Loucy (cell line): ENCODE results near the gene CEACAM5.

Source experiments
- EZH2phosphoT487 ChIP-seq: fragments of 200-600 bp; IDR thresholded peaks from 2 replicates; pipeline ENCODE4 v1.6.1; 2018; ENCODE audit warnings: antibody characterized with exemption, mild to moderate bottlenecking, moderate library complexity, borderline replicate concordance
- TF ChIP-seq, protein P1 (sequence below): fragments of 200-600 bp; sonication (generic); conservative IDR thresholded peaks from 2 replicates; pipeline ENCODE4 v1.5.1; 2014; ENCODE audit warnings: mild to moderate bottlenecking, antibody characterized with exemption, low read length

DNA sequence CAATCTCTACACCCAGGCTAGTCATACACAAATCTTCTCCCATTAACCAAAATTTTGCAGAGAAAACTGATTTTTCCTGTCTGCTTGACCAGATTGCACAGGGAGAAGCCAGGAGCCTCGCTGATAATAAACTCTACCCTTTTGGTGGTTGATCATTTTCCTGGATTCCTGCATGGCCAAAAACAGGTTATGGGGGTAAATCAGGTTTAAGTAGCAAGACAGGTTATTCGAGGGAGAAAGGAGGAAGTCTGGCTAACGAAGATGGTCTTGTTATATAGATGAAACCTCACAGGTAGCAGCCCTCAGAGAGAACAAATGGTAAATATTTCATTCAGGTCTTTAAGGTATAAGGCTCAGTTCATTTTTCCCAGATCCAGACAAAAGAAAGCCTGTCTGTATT is 30.9 kb downstream of the CEACAM5 start:
- TF ChIP-seq, protein P1, sequence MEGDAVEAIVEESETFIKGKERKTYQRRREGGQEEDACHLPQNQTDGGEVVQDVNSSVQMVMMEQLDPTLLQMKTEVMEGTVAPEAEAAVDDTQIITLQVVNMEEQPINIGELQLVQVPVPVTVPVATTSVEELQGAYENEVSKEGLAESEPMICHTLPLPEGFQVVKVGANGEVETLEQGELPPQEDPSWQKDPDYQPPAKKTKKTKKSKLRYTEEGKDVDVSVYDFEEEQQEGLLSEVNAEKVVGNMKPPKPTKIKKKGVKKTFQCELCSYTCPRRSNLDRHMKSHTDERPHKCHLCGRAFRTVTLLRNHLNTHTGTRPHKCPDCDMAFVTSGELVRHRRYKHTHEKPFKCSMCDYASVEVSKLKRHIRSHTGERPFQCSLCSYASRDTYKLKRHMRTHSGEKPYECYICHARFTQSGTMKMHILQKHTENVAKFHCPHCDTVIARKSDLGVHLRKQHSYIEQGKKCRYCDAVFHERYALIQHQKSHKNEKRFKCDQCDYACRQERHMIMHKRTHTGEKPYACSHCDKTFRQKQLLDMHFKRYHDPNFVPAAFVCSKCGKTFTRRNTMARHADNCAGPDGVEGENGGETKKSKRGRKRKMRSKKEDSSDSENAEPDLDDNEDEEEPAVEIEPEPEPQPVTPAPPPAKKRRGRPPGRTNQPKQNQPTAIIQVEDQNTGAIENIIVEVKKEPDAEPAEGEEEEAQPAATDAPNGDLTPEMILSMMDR: no peak
- TF ChIP-seq EZH2phosphoT487: no peak
